WTC11 (cell line): ENCODE data around the gene SMOC2. TPM values are rescaled to one million over a fixed set of nuclear protein-coding genes. Genes with fewer than 3 reads are reported as not detected.

Source experiments
- ATAC-seq: fragments of 200-7000 bp; cut with Tn5 transposase; 2 replicates; pipeline ENCODE4 v1.10.0; 2021; ENCODE audit warnings: mild to moderate bottlenecking, moderate library complexity
- CTCF ChIA-PET: fragments of 300-600 bp; sonication (Branson Sonifier 250); formaldehyde crosslinking; loops from one replicate; lab custom pipeline; 2021; ENCODE audit warnings: antibody characterized with exemption; lab: Charles Lee
- POLR2A ChIA-PET: fragments of 350-600 bp; sonication (Branson Sonifier 250); formaldehyde crosslinking; loops from one replicate; lab custom pipeline; 2021; ENCODE audit warnings: antibody characterized with exemption; lab: Charles Lee
- DNase-seq: peaks from one replicate; pipeline ENCODE4 v3.0.0; 2021; ENCODE audit warnings: low spot score
- H3K27ac Mint-ChIP-seq: 2 replicates; pipeline ENCODE4 v1.8.0; 2021; ENCODE audit warnings: mixed read lengths
- H3K27me3 Mint-ChIP-seq: 2 replicates; pipeline ENCODE4 v1.8.0; 2021; ENCODE audit warnings: low read depth, mild to moderate bottlenecking, moderate library complexity, mixed read lengths
- H3K36me3 Mint-ChIP-seq: 2 replicates; pipeline ENCODE4 v1.8.0; 2021; ENCODE audit warnings: mixed read lengths
- H3K4me1 Mint-ChIP-seq: 2 replicates; pipeline ENCODE4 v1.8.0; 2022; ENCODE audit warnings: mixed read lengths
- H3K4me3 Mint-ChIP-seq: 2 replicates; pipeline ENCODE4 v1.8.0; 2021; ENCODE audit warnings: mild to moderate bottlenecking, moderate library complexity, mixed read lengths
- H3K9me3 Mint-ChIP-seq: 2 replicates; pipeline ENCODE4 v1.8.0; 2021; ENCODE audit warnings: mixed read lengths
- CBFB ChIP-seq: sonication (generic); formaldehyde crosslinking; IDR thresholded peaks from 2 replicates; pipeline ENCODE4 v1.8.1; 2022; ENCODE audit warnings: mild to moderate bottlenecking, low read depth, missing genetic modification reagents
- FOXP1 ChIP-seq: sonication (generic); formaldehyde crosslinking; IDR thresholded peaks from 2 replicates; pipeline ENCODE4 v1.8.0; 2022; ENCODE audit warnings: missing genetic modification reagents, mild to moderate bottlenecking, moderate library complexity, borderline replicate concordance
- GRHL2 ChIP-seq: fragments of 250-450 bp; sonication (Bioruptor Pico); IDR thresholded peaks from 2 replicates; pipeline ENCODE4 v1.8.0; 2022; ENCODE audit warnings: mild to moderate bottlenecking, moderate library complexity; ENCODE audit not compliant: insufficient replicate concordance, severe bottlenecking
- KAT7 ChIP-seq: sonication (generic); formaldehyde crosslinking; IDR thresholded peaks from 2 replicates; pipeline ENCODE4 v1.8.1; 2023; ENCODE audit warnings: missing genetic modification reagents, mild to moderate bottlenecking, borderline replicate concordance
- NFATC4 ChIP-seq: fragments of 250-450 bp; sonication (Bioruptor Pico); IDR thresholded peaks from 2 replicates; pipeline ENCODE4 v1.9.0; 2021; ENCODE audit warnings: mild to moderate bottlenecking
- OVOL2 ChIP-seq: fragments of 250-450 bp; sonication (Bioruptor Pico); IDR thresholded peaks from 2 replicates; pipeline ENCODE4 v1.9.0; 2021; ENCODE audit warnings: mild to moderate bottlenecking, borderline replicate concordance
- TEAD4 ChIP-seq: sonication (generic); formaldehyde crosslinking; IDR thresholded peaks from 2 replicates; pipeline ENCODE4 v1.8.0; 2022; ENCODE audit warnings: mild to moderate bottlenecking, missing genetic modification reagents
- ZBTB21 ChIP-seq: sonication (generic); formaldehyde crosslinking; IDR thresholded peaks from 2 replicates; pipeline ENCODE4 v1.8.1; 2023; ENCODE audit warnings: mild to moderate bottlenecking, missing genetic modification reagents, borderline replicate concordance
- ZNF219 ChIP-seq: sonication (generic); formaldehyde crosslinking; IDR thresholded peaks from 2 replicates; pipeline ENCODE4 v1.8.0; 2023; ENCODE audit warnings: missing genetic modification reagents, mild to moderate bottlenecking, borderline replicate concordance
- ZNF317 ChIP-seq: sonication (generic); formaldehyde crosslinking; IDR thresholded peaks from 2 replicates; pipeline ENCODE4 v1.8.1; 2023; ENCODE audit warnings: low read depth, mild to moderate bottlenecking, moderate library complexity, missing genetic modification reagents, borderline replicate concordance
- total RNA-seq: library from RNA; stranded (reverse); gene quantifications from 3 replicates; pipeline ENCODE4 v1.2.3, GENCODE V29; 2021
- TF ChIP-seq, protein P1 (sequence below): fragments of 250-450 bp; sonication (Bioruptor Pico); IDR thresholded peaks from 2 replicates; pipeline ENCODE4 v2.1.2; 2022; ENCODE audit warnings: mild to moderate bottlenecking, moderate library complexity
- TF ChIP-seq, protein P2 (sequence below): fragments of 250-450 bp; sonication (Bioruptor Pico); IDR thresholded peaks from 2 replicates; pipeline ENCODE4 v1.9.0; 2021; ENCODE audit warnings: mild to moderate bottlenecking
- TF ChIP-seq, protein P3 (sequence below): sonication (generic); formaldehyde crosslinking; IDR thresholded peaks from 2 replicates; pipeline ENCODE4 v1.8.1; 2022; ENCODE audit warnings: low read depth, missing genetic modification reagents, borderline replicate concordance
- TF ChIP-seq, protein P4 (sequence below): sonication (generic); formaldehyde crosslinking; IDR thresholded peaks from 2 replicates; pipeline ENCODE4 v1.8.0; 2022; ENCODE audit warnings: mild to moderate bottlenecking, missing genetic modification reagents
- TF ChIP-seq, protein P5 (sequence below): sonication (generic); formaldehyde crosslinking; conservative IDR thresholded peaks from 2 replicates; pipeline ENCODE4 v1.8.1; 2023; ENCODE audit warnings: mild to moderate bottlenecking, low read depth, missing genetic modification reagents, moderate library complexity
- TF ChIP-seq, protein P6 (sequence below): fragments of 250-450 bp; sonication (Bioruptor Pico); IDR thresholded peaks from 2 replicates; pipeline ENCODE4 v1.9.0; 2021; ENCODE audit warnings: mild to moderate bottlenecking
- TF ChIP-seq, protein P7 (sequence below): fragments of 200-600 bp; IDR thresholded peaks from 2 replicates; pipeline ENCODE4 v1.8.0; 2022; ENCODE audit warnings: antibody characterized with exemption
- TF ChIP-seq, protein P8 (sequence below): sonication (generic); formaldehyde crosslinking; IDR thresholded peaks from 2 replicates; pipeline ENCODE4 v1.8.1; 2022; ENCODE audit warnings: mild to moderate bottlenecking, moderate library complexity, missing genetic modification reagents

SMOC2 gene
- total RNA-seq, 1 experiment from 2014 or later: 3.9 TPM

DNA sequence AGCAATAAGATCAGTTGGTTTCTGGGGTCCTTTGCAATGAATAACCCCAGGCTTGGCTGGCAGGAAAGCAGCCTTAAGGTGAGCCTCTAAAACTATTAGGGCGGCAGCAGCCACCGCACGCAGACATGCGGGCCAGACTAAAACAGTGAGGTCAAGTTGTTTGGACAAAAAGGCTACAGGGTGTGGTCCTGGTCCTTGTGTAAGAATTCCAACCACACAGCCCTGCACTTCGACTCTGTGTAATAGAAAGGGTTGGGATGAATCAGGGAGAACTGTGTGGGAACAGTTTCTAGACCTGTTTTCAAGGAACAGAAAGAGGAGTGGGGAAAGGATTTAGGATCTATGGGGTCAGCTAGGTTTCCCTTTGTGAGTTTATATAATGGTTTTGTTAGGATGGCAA is 237.6 kb downstream of the SMOC2 start:
- no peak for DNase-seq
- H3K27me3 Mint-ChIP-seq: no peaks in the 10 kb centered on the region; the same call in 1 of the 2 replicates
- TF ChIP-seq TEAD4 (no peak), NFATC4 (CRISPR knock-in tag) (no peak), FOXP1 (CRISPR knock-in tag) (no peak), ZNF317 (no peak), CBFB (no peak), ZNF219 (CRISPR knock-in tag) (no peak), ZBTB21 (no peak), KAT7 (CRISPR knock-in tag) (no peak), GRHL2 (CRISPR knock-in tag) (no peak), OVOL2 (CRISPR knock-in tag) (no peak)
- TF ChIP-seq, protein P1, sequence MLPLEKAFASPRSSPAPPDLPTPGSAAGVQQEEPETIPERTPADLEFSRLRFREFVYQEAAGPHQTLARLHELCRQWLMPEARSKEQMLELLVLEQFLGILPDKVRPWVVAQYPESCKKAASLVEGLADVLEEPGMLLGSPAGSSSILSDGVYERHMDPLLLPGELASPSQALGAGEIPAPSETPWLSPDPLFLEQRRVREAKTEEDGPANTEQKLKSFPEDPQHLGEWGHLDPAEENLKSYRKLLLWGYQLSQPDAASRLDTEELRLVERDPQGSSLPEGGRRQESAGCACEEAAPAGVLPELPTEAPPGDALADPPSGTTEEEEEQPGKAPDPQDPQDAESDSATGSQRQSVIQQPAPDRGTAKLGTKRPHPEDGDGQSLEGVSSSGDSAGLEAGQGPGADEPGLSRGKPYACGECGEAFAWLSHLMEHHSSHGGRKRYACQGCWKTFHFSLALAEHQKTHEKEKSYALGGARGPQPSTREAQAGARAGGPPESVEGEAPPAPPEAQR (CRISPR knock-in tag): no peak
- TF ChIP-seq, protein P2, sequence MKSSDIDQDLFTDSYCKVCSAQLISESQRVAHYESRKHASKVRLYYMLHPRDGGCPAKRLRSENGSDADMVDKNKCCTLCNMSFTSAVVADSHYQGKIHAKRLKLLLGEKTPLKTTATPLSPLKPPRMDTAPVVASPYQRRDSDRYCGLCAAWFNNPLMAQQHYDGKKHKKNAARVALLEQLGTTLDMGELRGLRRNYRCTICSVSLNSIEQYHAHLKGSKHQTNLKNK (CRISPR knock-in tag): no peak
- TF ChIP-seq, protein P3, sequence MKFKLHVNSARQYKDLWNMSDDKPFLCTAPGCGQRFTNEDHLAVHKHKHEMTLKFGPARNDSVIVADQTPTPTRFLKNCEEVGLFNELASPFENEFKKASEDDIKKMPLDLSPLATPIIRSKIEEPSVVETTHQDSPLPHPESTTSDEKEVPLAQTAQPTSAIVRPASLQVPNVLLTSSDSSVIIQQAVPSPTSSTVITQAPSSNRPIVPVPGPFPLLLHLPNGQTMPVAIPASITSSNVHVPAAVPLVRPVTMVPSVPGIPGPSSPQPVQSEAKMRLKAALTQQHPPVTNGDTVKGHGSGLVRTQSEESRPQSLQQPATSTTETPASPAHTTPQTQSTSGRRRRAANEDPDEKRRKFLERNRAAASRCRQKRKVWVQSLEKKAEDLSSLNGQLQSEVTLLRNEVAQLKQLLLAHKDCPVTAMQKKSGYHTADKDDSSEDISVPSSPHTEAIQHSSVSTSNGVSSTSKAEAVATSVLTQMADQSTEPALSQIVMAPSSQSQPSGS (CRISPR knock-in tag): no peak
- TF ChIP-seq, protein P4, sequence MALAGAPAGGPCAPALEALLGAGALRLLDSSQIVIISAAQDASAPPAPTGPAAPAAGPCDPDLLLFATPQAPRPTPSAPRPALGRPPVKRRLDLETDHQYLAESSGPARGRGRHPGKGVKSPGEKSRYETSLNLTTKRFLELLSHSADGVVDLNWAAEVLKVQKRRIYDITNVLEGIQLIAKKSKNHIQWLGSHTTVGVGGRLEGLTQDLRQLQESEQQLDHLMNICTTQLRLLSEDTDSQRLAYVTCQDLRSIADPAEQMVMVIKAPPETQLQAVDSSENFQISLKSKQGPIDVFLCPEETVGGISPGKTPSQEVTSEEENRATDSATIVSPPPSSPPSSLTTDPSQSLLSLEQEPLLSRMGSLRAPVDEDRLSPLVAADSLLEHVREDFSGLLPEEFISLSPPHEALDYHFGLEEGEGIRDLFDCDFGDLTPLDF (CRISPR knock-in tag): no peak
- TF ChIP-seq, protein P5, sequence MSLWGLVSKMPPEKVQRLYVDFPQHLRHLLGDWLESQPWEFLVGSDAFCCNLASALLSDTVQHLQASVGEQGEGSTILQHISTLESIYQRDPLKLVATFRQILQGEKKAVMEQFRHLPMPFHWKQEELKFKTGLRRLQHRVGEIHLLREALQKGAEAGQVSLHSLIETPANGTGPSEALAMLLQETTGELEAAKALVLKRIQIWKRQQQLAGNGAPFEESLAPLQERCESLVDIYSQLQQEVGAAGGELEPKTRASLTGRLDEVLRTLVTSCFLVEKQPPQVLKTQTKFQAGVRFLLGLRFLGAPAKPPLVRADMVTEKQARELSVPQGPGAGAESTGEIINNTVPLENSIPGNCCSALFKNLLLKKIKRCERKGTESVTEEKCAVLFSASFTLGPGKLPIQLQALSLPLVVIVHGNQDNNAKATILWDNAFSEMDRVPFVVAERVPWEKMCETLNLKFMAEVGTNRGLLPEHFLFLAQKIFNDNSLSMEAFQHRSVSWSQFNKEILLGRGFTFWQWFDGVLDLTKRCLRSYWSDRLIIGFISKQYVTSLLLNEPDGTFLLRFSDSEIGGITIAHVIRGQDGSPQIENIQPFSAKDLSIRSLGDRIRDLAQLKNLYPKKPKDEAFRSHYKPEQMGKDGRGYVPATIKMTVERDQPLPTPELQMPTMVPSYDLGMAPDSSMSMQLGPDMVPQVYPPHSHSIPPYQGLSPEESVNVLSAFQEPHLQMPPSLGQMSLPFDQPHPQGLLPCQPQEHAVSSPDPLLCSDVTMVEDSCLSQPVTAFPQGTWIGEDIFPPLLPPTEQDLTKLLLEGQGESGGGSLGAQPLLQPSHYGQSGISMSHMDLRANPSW: no peak
- TF ChIP-seq, protein P6, sequence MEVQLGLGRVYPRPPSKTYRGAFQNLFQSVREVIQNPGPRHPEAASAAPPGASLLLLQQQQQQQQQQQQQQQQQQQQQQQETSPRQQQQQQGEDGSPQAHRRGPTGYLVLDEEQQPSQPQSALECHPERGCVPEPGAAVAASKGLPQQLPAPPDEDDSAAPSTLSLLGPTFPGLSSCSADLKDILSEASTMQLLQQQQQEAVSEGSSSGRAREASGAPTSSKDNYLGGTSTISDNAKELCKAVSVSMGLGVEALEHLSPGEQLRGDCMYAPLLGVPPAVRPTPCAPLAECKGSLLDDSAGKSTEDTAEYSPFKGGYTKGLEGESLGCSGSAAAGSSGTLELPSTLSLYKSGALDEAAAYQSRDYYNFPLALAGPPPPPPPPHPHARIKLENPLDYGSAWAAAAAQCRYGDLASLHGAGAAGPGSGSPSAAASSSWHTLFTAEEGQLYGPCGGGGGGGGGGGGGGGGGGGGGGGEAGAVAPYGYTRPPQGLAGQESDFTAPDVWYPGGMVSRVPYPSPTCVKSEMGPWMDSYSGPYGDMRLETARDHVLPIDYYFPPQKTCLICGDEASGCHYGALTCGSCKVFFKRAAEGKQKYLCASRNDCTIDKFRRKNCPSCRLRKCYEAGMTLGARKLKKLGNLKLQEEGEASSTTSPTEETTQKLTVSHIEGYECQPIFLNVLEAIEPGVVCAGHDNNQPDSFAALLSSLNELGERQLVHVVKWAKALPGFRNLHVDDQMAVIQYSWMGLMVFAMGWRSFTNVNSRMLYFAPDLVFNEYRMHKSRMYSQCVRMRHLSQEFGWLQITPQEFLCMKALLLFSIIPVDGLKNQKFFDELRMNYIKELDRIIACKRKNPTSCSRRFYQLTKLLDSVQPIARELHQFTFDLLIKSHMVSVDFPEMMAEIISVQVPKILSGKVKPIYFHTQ (CRISPR knock-in tag): no peak
- TF ChIP-seq, protein P7, sequence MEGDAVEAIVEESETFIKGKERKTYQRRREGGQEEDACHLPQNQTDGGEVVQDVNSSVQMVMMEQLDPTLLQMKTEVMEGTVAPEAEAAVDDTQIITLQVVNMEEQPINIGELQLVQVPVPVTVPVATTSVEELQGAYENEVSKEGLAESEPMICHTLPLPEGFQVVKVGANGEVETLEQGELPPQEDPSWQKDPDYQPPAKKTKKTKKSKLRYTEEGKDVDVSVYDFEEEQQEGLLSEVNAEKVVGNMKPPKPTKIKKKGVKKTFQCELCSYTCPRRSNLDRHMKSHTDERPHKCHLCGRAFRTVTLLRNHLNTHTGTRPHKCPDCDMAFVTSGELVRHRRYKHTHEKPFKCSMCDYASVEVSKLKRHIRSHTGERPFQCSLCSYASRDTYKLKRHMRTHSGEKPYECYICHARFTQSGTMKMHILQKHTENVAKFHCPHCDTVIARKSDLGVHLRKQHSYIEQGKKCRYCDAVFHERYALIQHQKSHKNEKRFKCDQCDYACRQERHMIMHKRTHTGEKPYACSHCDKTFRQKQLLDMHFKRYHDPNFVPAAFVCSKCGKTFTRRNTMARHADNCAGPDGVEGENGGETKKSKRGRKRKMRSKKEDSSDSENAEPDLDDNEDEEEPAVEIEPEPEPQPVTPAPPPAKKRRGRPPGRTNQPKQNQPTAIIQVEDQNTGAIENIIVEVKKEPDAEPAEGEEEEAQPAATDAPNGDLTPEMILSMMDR: no peak
- TF ChIP-seq, protein P8, sequence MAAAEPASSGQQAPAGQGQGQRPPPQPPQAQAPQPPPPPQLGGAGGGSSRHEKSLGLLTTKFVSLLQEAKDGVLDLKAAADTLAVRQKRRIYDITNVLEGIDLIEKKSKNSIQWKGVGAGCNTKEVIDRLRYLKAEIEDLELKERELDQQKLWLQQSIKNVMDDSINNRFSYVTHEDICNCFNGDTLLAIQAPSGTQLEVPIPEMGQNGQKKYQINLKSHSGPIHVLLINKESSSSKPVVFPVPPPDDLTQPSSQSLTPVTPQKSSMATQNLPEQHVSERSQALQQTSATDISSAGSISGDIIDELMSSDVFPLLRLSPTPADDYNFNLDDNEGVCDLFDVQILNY (CRISPR knock-in tag): no peak
- TF ChIP-seq, all 79 proteins: peak for 0
- Mint-ChIP-seq H3K36me3 (peaks cover 15% of the 10 kb centered on the region), H3K4me1 (peaks cover 45% of the 10 kb centered on the region), H3K4me3 (no peak overlapping the region), H3K9me3 (peaks cover 31% of the 10 kb centered on the region), H3K27ac (no peak overlapping the region)
- POLR2A ChIA-PET: no interaction called here
- CTCF ChIA-PET: no interaction called here
- no peak for ATAC-seq
